HEK293 (cell line): ENCODE measurements around the gene AP3D1.

Experiments used
- CTCF ChIA-PET: fragments of 350-600 bp; formaldehyde crosslinking; extraction: SDS; loops from one replicate; lab custom pipeline; 2021; ENCODE audit warnings: antibody characterized with exemption; lab: Yijun Ruan, JAX
- POLR2A ChIA-PET: fragments of 300-600 bp; formaldehyde crosslinking; extraction: SDS; loops from one replicate; lab custom pipeline; 2020; ENCODE audit warnings: antibody characterized with exemption, inconsistent platforms; lab: Yijun Ruan, JAX
- H3K27ac ChIP-seq: fragments of 200-500 bp; sonication (Bioruptor generic); 2 replicates; pipeline ENCODE4 v1.5.1; 2014; ENCODE audit warnings: low read depth, low read length, control low read depth, inconsistent platforms; ENCODE audit errors: extremely low read depth
- H3K36me3 ChIP-seq, 2 experiments: fragments of 200-500 bp in 1 of 2; sonication (Bioruptor generic) in 1 of 2; 1 replicate in 1 of 2; 2 replicates in 1 of 2; pipeline ENCODE4 v1.5.1; 2014 to 2017; ENCODE audit warnings: inconsistent platforms in 2 of 2, low read length in 2 of 2; ENCODE audit not compliant: control insufficient read depth in 2 of 2, insufficient read depth in 1 of 2
- H3K4me1 ChIP-seq: fragments of 200-500 bp; sonication (Bioruptor generic); 2 replicates; pipeline ENCODE4 v1.5.1; 2014; ENCODE audit warnings: mild to moderate bottlenecking, low read length, inconsistent platforms; ENCODE audit not compliant: control insufficient read depth, insufficient read depth
- H3K4me3 ChIP-seq: 2 replicates; pipeline ENCODE4 v1.5.1; 2011; ENCODE audit warnings: low read depth, mild to moderate bottlenecking, control low read depth, low read length, moderate library complexity
- H3K9me3 ChIP-seq: fragments of 200-500 bp; sonication (Bioruptor generic); 2 replicates; pipeline ENCODE4 v1.5.1; 2014; ENCODE audit warnings: low read depth, low read length, inconsistent platforms; ENCODE audit not compliant: control insufficient read depth, insufficient read depth
- KLF10 ChIP-seq: fragments of 450-650 bp; IDR thresholded peaks from 2 replicates; pipeline ENCODE4 v1.5.1; 2018; ENCODE audit warnings: missing biosample characterization, mild to moderate bottlenecking, missing genetic modification characterization
- KLF17 ChIP-seq: fragments of 450-650 bp; formaldehyde crosslinking; IDR thresholded peaks from 2 replicates; pipeline ENCODE4 v1.5.1; 2016; ENCODE audit warnings: missing biosample characterization, missing genetic modification characterization
- PRDM1 ChIP-seq: fragments of 450-650 bp; formaldehyde crosslinking; IDR thresholded peaks from 2 replicates; pipeline ENCODE4; 2016; ENCODE audit warnings: missing biosample characterization, missing genetic modification characterization
- PRDM10 ChIP-seq: fragments of 450-650 bp; formaldehyde crosslinking; IDR thresholded peaks from 2 replicates; pipeline ENCODE4 v1.5.1; 2016; ENCODE audit warnings: missing biosample characterization, missing genetic modification characterization
- SCRT1 ChIP-seq: fragments of 450-650 bp; formaldehyde crosslinking; IDR thresholded peaks from 2 replicates; pipeline ENCODE4 v1.5.1; 2016; ENCODE audit warnings: missing biosample characterization, missing genetic modification characterization, borderline replicate concordance
- ZFHX2 ChIP-seq: fragments of 450-650 bp; formaldehyde crosslinking; conservative IDR thresholded peaks from 2 replicates; pipeline ENCODE4 v1.5.1; 2016; ENCODE audit warnings: missing biosample characterization, missing genetic modification characterization
- ZNF112 ChIP-seq: fragments of 450-650 bp; formaldehyde crosslinking; IDR thresholded peaks from 2 replicates; pipeline ENCODE4 v1.5.0; 2017; ENCODE audit warnings: missing biosample characterization, missing genetic modification characterization
- ZNF175 ChIP-seq: fragments of 450-650 bp; formaldehyde crosslinking; IDR thresholded peaks from 2 replicates; pipeline ENCODE4 v1.5.1; 2016; ENCODE audit warnings: missing biosample characterization, missing genetic modification characterization
- ZNF335 ChIP-seq: fragments of 450-650 bp; formaldehyde crosslinking; conservative IDR thresholded peaks from 2 replicates; pipeline ENCODE4 v1.5.1; 2016; ENCODE audit warnings: missing biosample characterization, missing genetic modification characterization
- ZNF354C ChIP-seq: fragments of 450-650 bp; formaldehyde crosslinking; IDR thresholded peaks from 2 replicates; pipeline ENCODE4 v1.5.1; 2016; ENCODE audit warnings: missing biosample characterization, missing genetic modification characterization, low read depth, borderline replicate concordance
- ZNF362 ChIP-seq: fragments of 450-650 bp; formaldehyde crosslinking; IDR thresholded peaks from 2 replicates; pipeline ENCODE4 v1.5.1; 2016; ENCODE audit warnings: missing biosample characterization, missing genetic modification characterization
- ZNF404 ChIP-seq: fragments of 450-650 bp; formaldehyde crosslinking; IDR thresholded peaks from 2 replicates; pipeline ENCODE4 v1.5.1; 2017; ENCODE audit warnings: missing biosample characterization, missing genetic modification characterization
- ZNF501 ChIP-seq: fragments of 450-650 bp; formaldehyde crosslinking; IDR thresholded peaks from 2 replicates; pipeline ENCODE4 v1.5.1; 2016; ENCODE audit warnings: missing biosample characterization, missing genetic modification characterization
- ZNF558 ChIP-seq: fragments of 450-650 bp; formaldehyde crosslinking; IDR thresholded peaks from 2 replicates; pipeline ENCODE4 v1.5.1; 2016; ENCODE audit warnings: missing biosample characterization, missing genetic modification characterization
- ZNF561 ChIP-seq: fragments of 450-650 bp; IDR thresholded peaks from 2 replicates; pipeline ENCODE4 v1.5.1; 2018; ENCODE audit warnings: missing biosample characterization, missing genetic modification characterization, borderline replicate concordance
- ZNF580 ChIP-seq: fragments of 450-650 bp; formaldehyde crosslinking; IDR thresholded peaks from 2 replicates; pipeline ENCODE4 v1.5.1; 2016; ENCODE audit warnings: missing biosample characterization, missing genetic modification characterization
- ZNF600 ChIP-seq: fragments of 450-650 bp; formaldehyde crosslinking; IDR thresholded peaks from 2 replicates; pipeline ENCODE4 v1.5.1; 2016; ENCODE audit warnings: missing biosample characterization, missing genetic modification characterization
- ZNF610 ChIP-seq: fragments of 450-650 bp; formaldehyde crosslinking; IDR thresholded peaks from 2 replicates; pipeline ENCODE4 v1.5.1; 2016; ENCODE audit warnings: missing biosample characterization, missing genetic modification characterization, borderline replicate concordance
- ZNF629 ChIP-seq: fragments of 450-650 bp; formaldehyde crosslinking; IDR thresholded peaks from 2 replicates; pipeline ENCODE4 v1.5.1; 2017; ENCODE audit warnings: missing biosample characterization, missing genetic modification characterization
- ZSCAN30 ChIP-seq: fragments of 450-650 bp; IDR thresholded peaks from 2 replicates; pipeline ENCODE4 v1.5.1; 2018; ENCODE audit warnings: missing biosample characterization, mild to moderate bottlenecking, missing genetic modification characterization, moderate library complexity
- TF ChIP-seq, protein P1 (sequence below): fragments of 450-650 bp; formaldehyde crosslinking; IDR thresholded peaks from 2 replicates; pipeline ENCODE4 v1.5.1; 2017; ENCODE audit warnings: missing biosample characterization, missing genetic modification characterization
- TF ChIP-seq, protein P2 (sequence below): fragments of 450-650 bp; IDR thresholded peaks from 2 replicates; pipeline ENCODE4 v1.5.1; 2018; ENCODE audit warnings: missing biosample characterization, mild to moderate bottlenecking, missing genetic modification characterization
- TF ChIP-seq, protein P3 (sequence below): fragments of 450-650 bp; formaldehyde crosslinking; IDR thresholded peaks from 2 replicates; pipeline ENCODE4 v1.5.1; 2016; ENCODE audit warnings: missing biosample characterization, missing genetic modification characterization
- TF ChIP-seq, protein P4 (sequence below): IDR thresholded peaks from 2 replicates; pipeline ENCODE4 v1.6.1; 2011; ENCODE audit warnings: mild to moderate bottlenecking, low read depth, low read length, borderline replicate concordance

AP3D1 gene

DNA sequence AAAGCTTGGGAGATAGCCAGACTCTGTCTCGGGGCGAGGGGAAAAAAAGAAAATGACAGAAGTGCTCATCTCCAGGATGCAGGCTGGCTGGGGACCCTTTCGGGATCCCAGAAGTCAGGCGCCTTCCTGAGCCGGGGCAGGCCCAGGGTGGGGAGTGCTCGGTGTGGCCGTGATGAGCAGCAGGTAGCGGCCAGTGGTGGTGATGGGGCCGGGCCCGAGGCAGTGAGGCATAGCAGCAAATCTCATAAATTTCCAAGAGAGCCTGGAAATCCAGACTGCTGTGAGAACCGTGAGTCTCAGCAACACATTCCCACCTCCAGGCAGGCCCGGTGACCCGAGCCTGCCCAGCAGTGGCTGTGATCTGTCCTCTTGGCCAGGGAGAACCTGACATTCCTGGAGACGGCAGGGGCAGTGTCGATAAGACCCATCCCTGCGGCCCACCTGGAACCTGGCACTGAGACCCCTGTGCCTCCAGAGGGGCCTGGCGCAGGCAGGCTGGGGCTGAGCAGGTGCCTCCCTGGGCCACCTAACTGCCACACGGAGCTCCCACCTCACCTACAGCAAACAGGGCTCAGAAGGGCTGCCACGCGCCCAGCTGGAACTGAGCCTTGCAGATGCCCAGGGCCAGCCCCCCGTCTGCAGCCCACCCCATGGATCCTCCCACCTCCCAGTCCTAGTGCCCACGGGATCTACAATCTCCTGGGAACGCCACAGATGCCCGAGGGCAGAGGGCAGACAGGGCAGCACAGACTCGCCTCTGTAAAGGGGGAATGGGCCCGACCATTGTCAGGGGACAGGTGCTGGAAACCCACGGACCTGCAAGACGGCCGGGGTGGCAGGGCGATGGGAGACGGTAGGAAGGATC is 31.2 kb downstream of the AP3D1 start:
- H3K4me1 ChIP-seq: no peaks in the 10 kb centered on the region
- CTCF ChIA-PET: no interaction called here

GRCh38 chr19:2118438-2118837 is 32.9 kb downstream of the AP3D1 start:
- POLR2A ChIA-PET: no interaction called here
- Histone ChIP-seq H3K4me3 (no peak overlapping the region), H3K9me3 (no peaks in the 10 kb centered on the region), H3K27ac (no peak overlapping the region), H3K4me1 (no peaks in the 10 kb centered on the region), H3K36me3 (peaks cover 9 to 96% of the 10 kb centered on the region in 2 experiments; a peak in 2 of 3 replicates)
- CTCF ChIA-PET: no interaction called here
- no peak for TF ChIP-seq ZNF501 (tag by site-specific recombination)
- no peak for TF ChIP-seq ZNF404
- no peak for TF ChIP-seq ZFHX2 (tag by site-specific recombination)
- no peak for TF ChIP-seq ZNF362
- no peak for TF ChIP-seq KLF10 (tag by site-specific recombination)
- TF ChIP-seq, protein P1, sequence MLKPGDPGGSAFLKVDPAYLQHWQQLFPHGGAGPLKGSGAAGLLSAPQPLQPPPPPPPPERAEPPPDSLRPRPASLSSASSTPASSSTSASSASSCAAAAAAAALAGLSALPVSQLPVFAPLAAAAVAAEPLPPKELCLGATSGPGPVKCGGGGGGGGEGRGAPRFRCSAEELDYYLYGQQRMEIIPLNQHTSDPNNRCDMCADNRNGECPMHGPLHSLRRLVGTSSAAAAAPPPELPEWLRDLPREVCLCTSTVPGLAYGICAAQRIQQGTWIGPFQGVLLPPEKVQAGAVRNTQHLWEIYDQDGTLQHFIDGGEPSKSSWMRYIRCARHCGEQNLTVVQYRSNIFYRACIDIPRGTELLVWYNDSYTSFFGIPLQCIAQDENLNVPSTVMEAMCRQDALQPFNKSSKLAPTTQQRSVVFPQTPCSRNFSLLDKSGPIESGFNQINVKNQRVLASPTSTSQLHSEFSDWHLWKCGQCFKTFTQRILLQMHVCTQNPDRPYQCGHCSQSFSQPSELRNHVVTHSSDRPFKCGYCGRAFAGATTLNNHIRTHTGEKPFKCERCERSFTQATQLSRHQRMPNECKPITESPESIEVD (tag by site-specific recombination): no peak
- TF ChIP-seq ZNF558 (tag by site-specific recombination): no peak
- TF ChIP-seq, protein P2, sequence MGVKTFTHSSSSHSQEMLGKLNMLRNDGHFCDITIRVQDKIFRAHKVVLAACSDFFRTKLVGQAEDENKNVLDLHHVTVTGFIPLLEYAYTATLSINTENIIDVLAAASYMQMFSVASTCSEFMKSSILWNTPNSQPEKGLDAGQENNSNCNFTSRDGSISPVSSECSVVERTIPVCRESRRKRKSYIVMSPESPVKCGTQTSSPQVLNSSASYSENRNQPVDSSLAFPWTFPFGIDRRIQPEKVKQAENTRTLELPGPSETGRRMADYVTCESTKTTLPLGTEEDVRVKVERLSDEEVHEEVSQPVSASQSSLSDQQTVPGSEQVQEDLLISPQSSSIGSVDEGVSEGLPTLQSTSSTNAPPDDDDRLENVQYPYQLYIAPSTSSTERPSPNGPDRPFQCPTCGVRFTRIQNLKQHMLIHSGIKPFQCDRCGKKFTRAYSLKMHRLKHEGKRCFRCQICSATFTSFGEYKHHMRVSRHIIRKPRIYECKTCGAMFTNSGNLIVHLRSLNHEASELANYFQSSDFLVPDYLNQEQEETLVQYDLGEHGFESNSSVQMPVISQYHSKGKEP (tag by site-specific recombination): no peak
- no peak for TF ChIP-seq ZNF175 (tag by site-specific recombination)
- TF ChIP-seq PRDM10 (tag by site-specific recombination): no peak

More for the DNA sequence above, 31.2 kb downstream of the AP3D1 start:
- Histone ChIP-seq H3K36me3 (peaks cover 15 to 96% of the 10 kb centered on the region in 2 experiments; a peak in 2 of 3 replicates), H3K9me3 (no peaks in the 10 kb centered on the region), H3K4me3 (no peak overlapping the region)
- POLR2A ChIA-PET: no interaction called here
- TF ChIP-seq ZNF629 (tag by site-specific recombination) (no peak), KLF17 (tag by site-specific recombination) (no peak), ZNF600 (tag by site-specific recombination) (no peak), ZNF112 (tag by site-specific recombination) (no peak), ZNF561 (tag by site-specific recombination) (no peak), ZFHX2 (tag by site-specific recombination) (no peak), PRDM1 (tag by site-specific recombination) (no peak), ZNF610 (no peak), ZNF580 (tag by site-specific recombination) (no peak), SCRT1 (tag by site-specific recombination) (no peak), ZSCAN30 (no peak), ZNF335 (tag by site-specific recombination) (no peak), ZNF354C (tag by site-specific recombination) (no peak)
- TF ChIP-seq, protein P3, sequence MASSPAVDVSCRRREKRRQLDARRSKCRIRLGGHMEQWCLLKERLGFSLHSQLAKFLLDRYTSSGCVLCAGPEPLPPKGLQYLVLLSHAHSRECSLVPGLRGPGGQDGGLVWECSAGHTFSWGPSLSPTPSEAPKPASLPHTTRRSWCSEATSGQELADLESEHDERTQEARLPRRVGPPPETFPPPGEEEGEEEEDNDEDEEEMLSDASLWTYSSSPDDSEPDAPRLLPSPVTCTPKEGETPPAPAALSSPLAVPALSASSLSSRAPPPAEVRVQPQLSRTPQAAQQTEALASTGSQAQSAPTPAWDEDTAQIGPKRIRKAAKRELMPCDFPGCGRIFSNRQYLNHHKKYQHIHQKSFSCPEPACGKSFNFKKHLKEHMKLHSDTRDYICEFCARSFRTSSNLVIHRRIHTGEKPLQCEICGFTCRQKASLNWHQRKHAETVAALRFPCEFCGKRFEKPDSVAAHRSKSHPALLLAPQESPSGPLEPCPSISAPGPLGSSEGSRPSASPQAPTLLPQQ: no peak
- TF ChIP-seq, protein P4, sequence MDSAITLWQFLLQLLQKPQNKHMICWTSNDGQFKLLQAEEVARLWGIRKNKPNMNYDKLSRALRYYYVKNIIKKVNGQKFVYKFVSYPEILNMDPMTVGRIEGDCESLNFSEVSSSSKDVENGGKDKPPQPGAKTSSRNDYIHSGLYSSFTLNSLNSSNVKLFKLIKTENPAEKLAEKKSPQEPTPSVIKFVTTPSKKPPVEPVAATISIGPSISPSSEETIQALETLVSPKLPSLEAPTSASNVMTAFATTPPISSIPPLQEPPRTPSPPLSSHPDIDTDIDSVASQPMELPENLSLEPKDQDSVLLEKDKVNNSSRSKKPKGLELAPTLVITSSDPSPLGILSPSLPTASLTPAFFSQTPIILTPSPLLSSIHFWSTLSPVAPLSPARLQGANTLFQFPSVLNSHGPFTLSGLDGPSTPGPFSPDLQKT: no peak
- TF ChIP-seq, all 188 proteins: peak for 0
- no peak overlapping the region for H3K27ac ChIP-seq
